ENCODE measurements around the gene TIMM23B.
"Not testable (repeated sequence)": the region's sequence is repeated elsewhere in the genome, so short reads cannot be mapped to it uniquely, and the experiment has no call there.

The TIMM23B gene

GRCh38 chr10:49931959-49932728 is 9.7 kb upstream of the TIMM23B start:
- not testable (repeated sequence) for H3K9ac ChIP-seq (ENCODE audit: low read depth, low read length); H3K4me3 ChIP-seq (ENCODE audit: low read length); H3K27ac ChIP-seq (ENCODE audit: low read length); H3K27me3 ChIP-seq (ENCODE audit: insufficient read depth, low read length); H3K36me3 ChIP-seq (ENCODE audit: insufficient read depth, low read depth, low read length); H3K4me1 ChIP-seq (ENCODE audit: insufficient read depth, low read length); H3K9me3 ChIP-seq (ENCODE audit: insufficient read depth, low read depth, low read length)

GRCh38 chr10:49942339-49942705 is 469 bp downstream of the TIMM23B start:
- H3K36me3 ChIP-seq (ENCODE audit: insufficient read depth, low read depth, low read length); H3K27me3 ChIP-seq (ENCODE audit: insufficient read depth, low read length); H3K9me3 ChIP-seq (ENCODE audit: insufficient read depth, low read depth, low read length); H3K4me1 ChIP-seq (ENCODE audit: insufficient read depth, low read length): not testable (repeated sequence)
- Histone ChIP-seq H3K9ac (ENCODE audit: low read depth, low read length) (peak overlapping the region; percentile 95), H3K27ac (ENCODE audit: low read length) (peak overlapping the region; percentile 65), H3K4me3 (ENCODE audit: low read length) (peak overlapping the region; percentile 98)

- H3K4me1 ChIP-seq (ENCODE audit: insufficient read depth, low read length); H3K27me3 ChIP-seq (ENCODE audit: insufficient read depth, low read length); H3K27ac ChIP-seq (ENCODE audit: low read length); H3K4me3 ChIP-seq (ENCODE audit: low read length); H3K36me3 ChIP-seq (ENCODE audit: insufficient read depth, low read depth, low read length); H3K9ac ChIP-seq (ENCODE audit: low read depth, low read length); H3K9me3 ChIP-seq (ENCODE audit: insufficient read depth, low read depth, low read length): not testable (repeated sequence)
Observed at GRCh38 chr10:49943607-49944006, 1.8 kb downstream of the TIMM23B start.

GRCh38 chr10:49948142-49948541 is 6.3 kb downstream of the TIMM23B start:
- not testable (repeated sequence) for H3K4me1 ChIP-seq (ENCODE audit: insufficient read depth, low read length); H3K36me3 ChIP-seq (ENCODE audit: insufficient read depth, low read depth, low read length); H3K4me3 ChIP-seq (ENCODE audit: low read length); H3K9me3 ChIP-seq (ENCODE audit: insufficient read depth, low read depth, low read length); H3K27ac ChIP-seq (ENCODE audit: low read length); H3K27me3 ChIP-seq (ENCODE audit: insufficient read depth, low read length); H3K9ac ChIP-seq (ENCODE audit: low read depth, low read length)

GRCh38 chr10:49948737-49949136 is 6.9 kb downstream of the TIMM23B start:
- H3K4me1 ChIP-seq (ENCODE audit: insufficient read depth, low read length); H3K9ac ChIP-seq (ENCODE audit: low read depth, low read length); H3K4me3 ChIP-seq (ENCODE audit: low read length); H3K27ac ChIP-seq (ENCODE audit: low read length); H3K36me3 ChIP-seq (ENCODE audit: insufficient read depth, low read depth, low read length); H3K27me3 ChIP-seq (ENCODE audit: insufficient read depth, low read length); H3K9me3 ChIP-seq (ENCODE audit: insufficient read depth, low read depth, low read length): not testable (repeated sequence)

- H3K27me3 ChIP-seq (ENCODE audit: insufficient read depth, low read length); H3K9me3 ChIP-seq (ENCODE audit: insufficient read depth, low read depth, low read length): not testable (repeated sequence)
Observed at GRCh38 chr10:49952006-49952405, 10.2 kb downstream of the TIMM23B start.

GRCh38 chr10:49953122-49953521 is 11.3 kb downstream of the TIMM23B start:
- not testable (repeated sequence) for H3K9ac ChIP-seq (ENCODE audit: low read depth, low read length); H3K9me3 ChIP-seq (ENCODE audit: insufficient read depth, low read depth, low read length); H3K4me1 ChIP-seq (ENCODE audit: insufficient read depth, low read length); H3K4me3 ChIP-seq (ENCODE audit: low read length); H3K27me3 ChIP-seq (ENCODE audit: insufficient read depth, low read length); H3K27ac ChIP-seq (ENCODE audit: low read length)
- H3K36me3 ChIP-seq (ENCODE audit: insufficient read depth, low read depth, low read length): peaks cover 22% of the 10 kb centered on the region

More at GRCh38 chr10:49952006-49952405, 10.2 kb downstream of the TIMM23B start:
- not testable (repeated sequence) for H3K4me1 ChIP-seq (ENCODE audit: insufficient read depth, low read length); H3K27ac ChIP-seq (ENCODE audit: low read length); H3K4me3 ChIP-seq (ENCODE audit: low read length); H3K9ac ChIP-seq (ENCODE audit: low read depth, low read length)
- H3K36me3 ChIP-seq (ENCODE audit: insufficient read depth, low read depth, low read length): peaks cover 15% of the 10 kb centered on the region

- H3K4me3 ChIP-seq (ENCODE audit: low read length); H3K4me1 ChIP-seq (ENCODE audit: insufficient read depth, low read length); H3K9me3 ChIP-seq (ENCODE audit: insufficient read depth, low read depth, low read length); H3K27me3 ChIP-seq (ENCODE audit: insufficient read depth, low read length); H3K27ac ChIP-seq (ENCODE audit: low read length); H3K36me3 ChIP-seq (ENCODE audit: insufficient read depth, low read depth, low read length); H3K9ac ChIP-seq (ENCODE audit: low read depth, low read length): not testable (repeated sequence)
Observed at GRCh38 chr10:49970331-49970857, 28.5 kb downstream of the TIMM23B start.

- not testable (repeated sequence) for H3K27ac ChIP-seq (ENCODE audit: low read length); H3K4me3 ChIP-seq (ENCODE audit: low read length); H3K36me3 ChIP-seq (ENCODE audit: insufficient read depth, low read depth, low read length); H3K4me1 ChIP-seq (ENCODE audit: insufficient read depth, low read length); H3K9ac ChIP-seq (ENCODE audit: low read depth, low read length); H3K27me3 ChIP-seq (ENCODE audit: insufficient read depth, low read length); H3K9me3 ChIP-seq (ENCODE audit: insufficient read depth, low read depth, low read length)
Observed at GRCh38 chr10:49971466-49971865, 29.6 kb downstream of the TIMM23B start.

- not testable (repeated sequence) for H3K9ac ChIP-seq (ENCODE audit: low read depth, low read length); H3K36me3 ChIP-seq (ENCODE audit: insufficient read depth, low read depth, low read length); H3K4me3 ChIP-seq (ENCODE audit: low read length); H3K9me3 ChIP-seq (ENCODE audit: insufficient read depth, low read depth, low read length); H3K27ac ChIP-seq (ENCODE audit: low read length); H3K27me3 ChIP-seq (ENCODE audit: insufficient read depth, low read length); H3K4me1 ChIP-seq (ENCODE audit: insufficient read depth, low read length)
Observed at GRCh38 chr10:49972094-49972493, 30.2 kb downstream of the TIMM23B start.

GRCh38 chr10:49977756-49978155 is 35.9 kb downstream of the TIMM23B start:
- not testable (repeated sequence) for H3K4me3 ChIP-seq (ENCODE audit: low read length); H3K4me1 ChIP-seq (ENCODE audit: insufficient read depth, low read length); H3K27ac ChIP-seq (ENCODE audit: low read length); H3K27me3 ChIP-seq (ENCODE audit: insufficient read depth, low read length); H3K36me3 ChIP-seq (ENCODE audit: insufficient read depth, low read depth, low read length); H3K9me3 ChIP-seq (ENCODE audit: insufficient read depth, low read depth, low read length); H3K9ac ChIP-seq (ENCODE audit: low read depth, low read length)

- not testable (repeated sequence) for H3K36me3 ChIP-seq (ENCODE audit: insufficient read depth, low read depth, low read length); H3K27me3 ChIP-seq (ENCODE audit: insufficient read depth, low read length); H3K27ac ChIP-seq (ENCODE audit: low read length); H3K4me1 ChIP-seq (ENCODE audit: insufficient read depth, low read length); H3K9ac ChIP-seq (ENCODE audit: low read depth, low read length); H3K4me3 ChIP-seq (ENCODE audit: low read length); H3K9me3 ChIP-seq (ENCODE audit: insufficient read depth, low read depth, low read length)
Observed at GRCh38 chr10:49987207-49987606, 45.4 kb downstream of the TIMM23B start.
